Left cardiac atrium (tissue), 4 donors: ENCODE results near the gene RGL2. TPM values are rescaled to one million over a fixed set of nuclear protein-coding genes. Genes with fewer than 3 reads are reported as not detected.

Source experiments
- ATAC-seq, 2 donors: fragments of 200-7000 bp; cut with Tn5 transposase; one replicate each; pipeline ENCODE4 v1.9.1; 2020; ENCODE audit warnings: mild to moderate bottlenecking in 2 of 2, moderate library complexity in 2 of 2
- DNase-seq: peaks from one replicate; pipeline ENCODE4 v3.0.0-alpha.2; 2020
- intact Hi-C, 2 donors: fragments of 100-400 bp; cut with DNase I; formaldehyde crosslinking; loops; one replicate each; pipeline versions ENCODE4 v1.14.1 to v1.15.1; 2022 to 2023
- total RNA-seq, 2 donors: library from RNA; stranded (reverse); fragmentation: NEBNext Ultra II Directional; extraction: Animal tissue kit (Norgen Biotek cat#: 25700); gene quantifications; one replicate each; pipeline ENCODE4 v1.2.1, GENCODE V29; 2021
- donor health status: DM: no; HTN: yes; CAD: no.
- donor health status: DM: no; HTN: yes; CAD: no; lungs with severe emphysema.
- donor health status: DM: yes; HTN: yes; CAD: no.
- donor health status: Dilated cardiomyopathy.

Gene RGL2
- total RNA-seq, 2 donors from 2014 or later: 48.5 to 54.3 TPM

DNA sequence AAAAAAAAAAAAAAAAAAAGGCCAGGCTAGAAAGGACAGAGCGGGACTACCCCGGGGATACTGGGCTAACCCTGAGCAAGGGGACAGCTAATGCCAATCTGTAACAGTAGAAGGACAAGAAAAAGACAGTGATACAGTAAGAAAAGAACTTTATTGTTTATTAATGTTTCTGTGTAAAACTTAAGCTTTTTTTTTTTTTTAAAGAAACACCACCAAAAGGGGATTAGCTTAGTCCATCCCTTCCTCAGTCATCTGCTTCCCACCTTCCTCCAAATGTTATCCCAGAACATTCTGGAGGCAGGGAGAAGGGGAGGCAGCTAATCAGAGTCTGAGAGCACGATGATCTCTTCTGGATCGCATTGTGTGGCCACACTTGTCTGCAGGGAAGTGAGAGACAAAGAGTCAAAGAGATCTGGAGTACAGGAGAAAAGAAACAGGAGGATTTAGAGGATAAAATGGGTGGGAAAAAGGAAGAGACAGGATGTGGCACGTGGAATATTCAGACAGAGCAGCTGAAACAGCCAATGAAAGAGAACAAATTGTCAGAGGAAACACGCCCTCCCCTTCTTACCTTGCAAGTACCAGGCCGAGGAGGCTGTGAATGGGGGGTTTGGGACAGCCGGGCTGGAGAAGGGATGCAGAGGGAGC is 19.8 kb upstream of the RGL2 start:
- DNase-seq (no peak), ATAC-seq (no peak)
- intact Hi-C loops: no loop called here

DNA sequence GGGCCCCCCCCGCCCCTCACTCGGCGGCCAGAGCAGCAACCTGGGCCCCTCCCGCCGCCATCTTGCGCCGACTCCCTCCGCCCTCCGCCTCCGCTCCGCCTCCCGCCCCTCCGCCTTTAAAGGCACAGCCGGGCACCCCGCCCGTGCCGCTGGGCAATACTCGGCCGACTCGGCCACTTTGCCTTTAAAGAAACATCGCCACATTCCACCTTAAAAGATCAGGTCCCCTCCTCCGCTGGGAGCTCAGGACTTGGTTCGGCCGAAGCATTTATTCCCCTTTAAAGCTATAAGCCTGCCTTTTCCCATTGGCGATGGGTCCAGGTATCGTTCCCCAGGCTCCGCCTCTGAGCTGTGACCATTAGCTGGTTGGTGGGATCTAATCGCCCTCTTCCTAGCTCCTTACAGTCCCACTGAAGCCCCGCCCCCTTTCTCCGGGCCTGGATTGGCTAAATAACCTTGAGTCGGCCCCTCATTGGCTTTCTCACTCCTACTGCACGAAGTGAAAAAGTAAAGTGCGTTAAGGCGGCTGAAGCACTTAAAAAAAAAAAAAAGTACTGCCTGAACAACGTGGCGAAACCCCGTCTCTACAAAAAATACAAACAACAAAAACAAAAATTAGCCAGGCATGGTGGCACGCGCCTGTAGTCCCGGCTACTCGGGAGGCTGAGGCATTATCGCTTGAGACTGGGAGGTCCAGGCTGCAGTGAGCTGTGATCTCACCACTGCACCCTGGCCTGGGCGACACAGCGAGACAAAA is 19.1 kb upstream of the RGL2 start, which contains the start of gene ZBTB22:
Gene ZBTB22 (minus strand): TSS at position 76 of the 757 bp plus-strand sequence. CDS start 828 bp downstream, outside the sequence.
- intact Hi-C loops: no loop called here
- DNase-seq: peak; percentile 100
- ATAC-seq: peak; percentile 77 to 84

DNA sequence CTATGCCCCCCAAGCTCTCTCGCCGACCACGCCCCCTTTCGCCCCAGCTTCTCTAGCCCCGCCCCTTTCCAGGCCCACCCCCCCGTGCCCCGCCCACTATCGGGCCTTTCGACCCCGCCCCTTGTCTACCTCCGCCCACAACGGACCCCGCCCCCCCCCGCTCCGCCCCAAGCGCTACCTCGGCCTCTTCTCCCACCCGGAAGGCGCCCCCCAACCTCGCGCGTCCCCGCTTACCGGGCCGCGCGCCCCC is 18.6 kb upstream of the RGL2 start:
- peak; percentile 1 to 2 for ATAC-seq
- no peak for DNase-seq
- intact Hi-C loops: no loop called here

DNA sequence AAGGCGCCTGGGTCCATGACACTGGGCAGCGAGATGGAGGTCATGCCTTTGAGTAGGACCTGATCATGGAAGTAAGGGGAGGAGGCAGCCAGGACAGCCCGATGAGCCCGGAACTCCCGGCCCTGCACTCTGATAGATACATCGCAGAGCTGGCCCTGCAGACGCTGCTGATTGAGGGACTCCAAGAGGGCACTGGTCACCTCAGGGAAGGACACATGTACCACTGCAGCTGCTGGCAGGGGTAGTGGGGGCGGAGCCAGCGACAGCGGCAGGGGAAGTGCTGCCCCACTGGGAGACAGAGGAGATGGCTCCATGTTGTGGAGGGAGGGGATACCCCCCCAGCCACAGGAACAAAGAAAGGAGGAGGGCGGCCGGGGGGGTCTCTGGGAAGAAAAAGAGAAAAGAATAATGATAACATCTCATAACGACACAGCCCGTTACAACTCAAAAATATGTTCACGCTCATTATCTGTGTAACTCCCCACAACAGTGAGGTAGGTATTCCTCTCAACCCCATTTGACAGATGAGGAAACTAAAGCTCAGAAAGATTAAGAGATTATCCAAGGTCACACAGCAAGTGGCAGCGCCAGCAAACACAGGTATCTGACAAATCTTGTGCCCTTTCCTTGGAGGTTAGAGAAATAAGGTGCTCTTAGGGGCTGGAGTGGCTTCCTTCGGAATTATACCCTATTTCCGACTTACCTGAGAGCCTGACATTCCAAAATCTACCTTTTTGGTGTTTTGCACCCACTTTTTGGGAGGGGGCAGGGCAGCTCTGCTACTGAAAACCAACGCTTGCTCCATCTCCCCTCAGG is 18.1 kb upstream of the RGL2 start:
- DNase-seq (no peak), ATAC-seq (no peak)
- intact Hi-C loops: no loop called here

DNA sequence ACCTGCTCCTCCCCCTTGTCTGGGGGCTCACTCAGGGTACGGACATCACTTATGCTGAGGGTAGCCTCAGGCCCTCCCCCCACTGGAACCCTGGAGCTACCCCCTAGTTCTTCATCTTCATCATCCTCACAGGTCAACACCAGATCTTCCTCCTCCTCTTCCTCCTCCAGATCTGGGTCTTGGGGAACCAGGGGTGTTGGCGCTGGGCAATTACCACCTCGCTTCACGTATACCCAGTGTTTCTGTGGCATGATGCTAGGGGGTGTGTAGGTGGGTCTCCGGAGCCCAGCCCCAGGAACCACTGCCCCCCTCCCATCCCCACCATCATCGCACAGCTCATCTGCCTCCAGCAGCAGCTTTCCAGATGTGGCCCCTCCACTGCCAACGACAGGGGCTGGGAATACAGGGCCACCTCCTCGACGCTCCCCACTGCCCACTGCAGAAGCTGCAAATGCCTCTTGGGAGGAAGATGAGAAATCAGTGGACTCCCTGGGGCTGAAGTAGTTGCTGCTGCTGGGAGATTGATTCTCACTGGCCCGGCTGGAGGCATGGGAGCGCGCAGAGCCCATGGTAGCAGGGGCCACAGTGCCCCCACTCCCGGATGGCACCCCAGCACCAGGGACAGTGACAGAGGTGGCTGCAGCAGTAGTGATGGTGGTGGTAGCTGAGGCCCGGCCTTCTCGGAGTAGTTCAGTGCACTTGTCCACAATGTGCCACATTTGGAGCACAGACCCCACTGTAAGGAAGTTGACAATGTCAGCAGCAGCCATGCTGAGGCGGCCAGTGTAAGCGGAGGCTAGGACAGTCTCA is 17.3 kb upstream of the RGL2 start:
- DNase-seq: no peak
- intact Hi-C loops: no loop called here
- no peak for ATAC-seq

DNA sequence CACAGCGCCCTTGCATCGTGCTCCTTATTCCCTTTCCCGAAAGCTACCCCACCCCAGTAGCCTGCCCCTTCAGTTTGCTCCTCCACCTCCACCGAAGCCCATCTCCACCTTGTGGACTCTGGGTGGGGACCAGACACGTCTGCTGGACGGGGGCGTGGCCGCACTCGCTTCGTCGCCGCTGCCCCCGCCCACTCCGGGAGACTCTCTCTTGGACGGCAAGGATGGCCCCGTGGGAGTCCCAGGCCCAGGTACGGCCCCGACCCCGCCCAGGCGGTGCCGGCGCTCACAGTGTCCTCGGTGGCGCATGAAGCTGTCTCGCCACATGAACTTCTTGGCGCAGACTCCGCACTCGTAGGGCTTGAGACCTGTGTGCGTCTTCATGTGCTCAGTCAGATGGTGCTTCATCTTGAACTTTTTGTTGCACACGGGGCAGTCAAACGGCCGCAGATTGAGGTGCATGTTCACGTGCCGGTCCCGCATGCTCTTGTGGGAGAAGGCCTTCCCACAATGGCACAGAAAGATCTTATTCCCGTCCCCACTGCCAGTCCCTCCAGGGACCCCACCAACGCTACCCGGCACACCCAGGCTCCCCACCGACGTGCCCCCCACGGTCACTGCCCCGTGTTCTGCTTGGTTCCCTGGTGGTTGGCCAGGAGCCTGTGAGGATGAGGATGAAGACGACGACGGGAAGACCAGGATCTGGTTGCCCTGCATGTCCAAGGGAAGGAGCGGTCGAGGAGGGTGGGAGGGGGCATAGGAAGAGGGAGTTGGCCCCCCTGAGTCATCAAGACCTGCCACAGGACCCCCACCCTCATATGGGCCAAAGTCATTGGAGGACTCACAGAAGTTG is 16.4 kb upstream of the RGL2 start:
- intact Hi-C loops: no loop called here
- DNase-seq: peak; percentile 58
- ATAC-seq: peak in 1 of 2 donors; percentile 4

DNA sequence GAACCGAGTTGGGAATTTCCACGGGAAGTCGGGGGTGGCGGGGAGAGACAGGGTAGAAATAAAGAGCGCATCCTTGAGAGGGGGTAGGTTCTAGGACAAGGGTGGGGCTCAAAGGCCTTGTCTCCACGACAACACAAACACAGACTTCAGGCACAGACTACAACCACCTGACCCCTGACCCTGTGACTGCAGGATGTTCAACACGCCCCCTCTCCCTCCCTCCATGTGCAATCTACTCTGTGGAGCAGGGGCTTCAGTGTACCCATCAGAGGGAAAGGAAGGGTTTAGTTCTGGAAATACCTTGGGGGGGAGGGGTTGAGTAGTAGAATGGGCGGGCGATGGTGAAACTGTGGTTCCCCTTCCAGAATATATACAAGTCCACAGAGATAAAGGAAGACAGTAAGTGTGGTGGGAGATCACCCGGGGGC is 15.8 kb upstream of the RGL2 start:
- intact Hi-C loops: no loop called here
- ATAC-seq (peak; percentile 10 to 53), DNase-seq (peak; percentile 81)

DNA sequence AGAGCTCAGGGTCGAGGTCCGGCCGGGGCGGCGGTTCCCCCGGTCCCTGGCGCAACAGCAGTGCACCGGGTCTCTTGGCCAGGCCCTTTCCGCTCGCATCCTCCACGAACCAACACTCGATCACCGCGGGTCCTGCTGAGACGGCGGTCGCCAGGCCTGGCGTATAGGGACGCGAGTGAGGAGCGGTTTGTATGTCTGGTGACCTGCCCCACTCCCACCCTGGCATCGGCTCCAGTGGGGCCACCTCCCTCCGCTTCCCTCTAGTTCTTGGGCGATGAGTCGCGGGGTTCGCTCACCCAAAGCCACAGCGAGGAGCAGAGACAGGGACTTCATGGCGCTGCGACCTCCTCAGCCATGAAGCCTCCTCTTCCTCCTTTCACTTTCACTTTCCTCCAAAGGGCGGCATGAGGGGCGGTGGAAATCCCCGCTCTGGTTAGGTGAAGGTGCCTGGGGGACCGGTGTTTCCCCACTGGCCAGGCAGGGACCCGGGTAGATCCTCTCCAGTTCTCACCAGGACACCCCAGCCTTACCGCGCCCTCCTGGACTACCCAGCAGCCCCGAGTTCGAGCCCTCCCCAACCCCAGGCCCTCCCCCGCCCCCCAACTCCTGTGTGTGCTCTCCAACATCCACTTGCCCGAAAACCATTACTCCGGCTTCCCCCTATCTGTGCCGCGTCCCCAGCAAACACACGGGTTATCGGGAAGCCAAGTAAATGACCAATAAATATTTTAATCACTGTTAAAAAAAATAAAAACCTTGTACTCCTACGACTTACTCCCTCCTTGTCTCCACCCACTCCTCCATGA is 15.2 kb upstream of the RGL2 start, which contains the start of gene TAPBP:
Gene TAPBP (minus strand): TSS at position 370 of the 806 bp plus-strand sequence. CDS start 37 bp downstream, at position 333.
- DNase-seq (peak; percentile 67), ATAC-seq (peak; percentile 14 to 20)
- intact Hi-C loops: no loop called here

DNA sequence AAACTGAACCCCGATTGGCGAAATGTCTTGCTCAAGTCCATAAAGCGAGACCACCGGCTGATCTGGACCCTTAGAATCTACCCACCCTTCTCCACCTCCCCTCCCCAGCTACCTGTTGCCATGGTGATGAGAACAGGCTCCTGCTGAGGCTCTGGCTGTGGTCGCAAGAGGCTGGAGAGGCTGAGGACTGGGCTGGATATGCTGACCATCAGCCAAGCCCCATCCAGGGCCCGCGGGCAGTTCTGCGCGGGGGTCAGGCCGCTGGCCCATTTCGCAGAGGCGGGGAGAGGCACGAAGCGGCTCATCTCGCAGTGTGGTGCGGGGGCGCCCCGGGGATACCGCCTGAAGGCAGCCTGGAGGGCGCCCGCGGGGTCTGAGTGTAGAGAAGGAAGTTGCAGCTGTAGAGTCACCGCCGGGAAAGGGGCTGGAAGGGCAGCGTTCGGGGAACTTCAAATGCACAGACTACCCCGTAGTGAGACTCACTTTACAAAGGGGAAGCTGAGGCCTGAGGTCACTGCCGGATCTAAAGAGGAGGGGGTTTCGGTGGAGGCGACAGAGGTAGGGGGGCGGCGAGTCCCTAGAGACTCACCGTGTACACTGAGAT is 14.5 kb upstream of the RGL2 start:
- peak; percentile 2 to 6 for ATAC-seq
- peak; percentile 66 for DNase-seq

DNA sequence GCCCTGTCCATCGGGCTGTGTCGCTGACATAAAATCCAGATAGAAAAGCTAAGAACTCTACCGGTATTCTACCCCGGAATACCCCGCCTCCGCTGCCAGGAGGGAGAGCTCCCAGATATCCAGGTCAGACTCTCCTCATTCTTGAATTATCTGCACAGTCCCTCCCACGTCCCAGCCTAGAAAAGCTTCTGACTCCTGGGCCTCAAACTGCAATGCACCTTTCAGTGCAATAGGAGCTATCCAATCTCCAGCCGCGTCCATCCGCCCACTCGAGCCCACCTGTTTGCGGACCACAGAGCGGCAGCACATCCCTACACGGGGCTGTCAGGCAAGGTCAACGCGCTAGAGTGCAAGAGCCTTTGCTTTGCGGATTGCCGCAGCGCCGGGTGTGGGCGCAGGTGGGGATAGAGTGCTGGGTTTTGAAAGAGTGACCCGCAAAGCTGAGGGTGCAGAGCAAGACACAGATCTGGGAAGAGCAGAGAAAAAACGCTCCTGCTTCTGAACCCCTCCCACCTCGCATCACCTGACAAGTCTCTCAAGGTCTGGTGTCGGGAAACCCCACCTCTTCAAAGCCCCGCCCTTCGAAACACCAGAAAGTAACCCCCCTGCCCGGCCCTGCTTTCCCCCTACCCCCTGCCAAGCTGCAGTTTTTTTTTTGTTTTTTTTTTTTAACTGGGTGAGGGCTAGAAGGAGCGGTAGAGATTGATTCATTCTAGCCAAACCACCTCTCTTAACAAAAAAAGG is 13.8 kb upstream of the RGL2 start:
- intact Hi-C loops: no loop called here
- DNase-seq: peak; percentile 74
- ATAC-seq: peak; percentile 24 to 35

More for the DNA sequence above, 14.5 kb upstream of the RGL2 start:
- intact Hi-C loops: no loop called here

DNA sequence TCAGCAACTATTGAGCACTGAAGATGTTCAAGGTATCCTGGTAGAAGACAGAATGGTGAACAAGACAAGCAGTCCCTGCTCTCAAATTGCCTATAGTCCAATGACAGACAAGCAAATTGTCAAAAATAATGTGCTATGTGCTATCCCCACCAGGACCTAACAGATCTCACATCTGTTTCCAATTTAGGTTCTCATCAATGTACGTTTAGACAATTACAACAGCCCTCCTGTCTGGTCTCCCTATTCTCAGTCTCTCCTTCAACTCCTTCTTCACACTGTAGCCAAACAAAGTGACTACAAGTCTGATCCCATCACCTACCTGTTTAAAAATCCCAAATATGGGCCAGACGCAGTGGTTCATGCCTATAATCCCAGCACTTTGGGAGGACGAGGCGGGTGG is 7.6 kb upstream of the RGL2 start:
- DNase-seq (no peak), ATAC-seq (no peak)
- intact Hi-C loops: no loop called here

DNA sequence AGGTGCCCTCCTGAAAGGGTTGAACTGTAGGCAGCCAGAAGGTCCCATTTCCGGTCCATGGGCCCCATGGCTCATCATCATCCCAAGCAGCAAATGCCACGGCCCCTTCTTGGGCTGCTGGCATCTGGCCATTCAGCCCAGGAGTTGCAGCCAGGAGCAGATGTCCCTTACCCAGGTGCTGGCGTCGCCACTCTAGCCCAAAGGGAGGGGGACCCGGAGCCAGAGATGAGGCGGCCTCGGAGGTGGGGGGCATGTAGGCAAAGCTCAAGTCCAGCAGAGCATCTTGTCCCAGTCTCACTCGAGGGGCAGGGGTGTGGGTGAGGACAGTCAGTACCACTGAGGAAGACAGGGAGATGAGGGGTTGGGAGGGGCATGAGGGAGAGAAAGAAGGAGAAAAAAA is 6.3 kb upstream of the RGL2 start:
- DNase-seq (no peak), ATAC-seq (no peak)
- intact Hi-C loops: no loop called here

DNA sequence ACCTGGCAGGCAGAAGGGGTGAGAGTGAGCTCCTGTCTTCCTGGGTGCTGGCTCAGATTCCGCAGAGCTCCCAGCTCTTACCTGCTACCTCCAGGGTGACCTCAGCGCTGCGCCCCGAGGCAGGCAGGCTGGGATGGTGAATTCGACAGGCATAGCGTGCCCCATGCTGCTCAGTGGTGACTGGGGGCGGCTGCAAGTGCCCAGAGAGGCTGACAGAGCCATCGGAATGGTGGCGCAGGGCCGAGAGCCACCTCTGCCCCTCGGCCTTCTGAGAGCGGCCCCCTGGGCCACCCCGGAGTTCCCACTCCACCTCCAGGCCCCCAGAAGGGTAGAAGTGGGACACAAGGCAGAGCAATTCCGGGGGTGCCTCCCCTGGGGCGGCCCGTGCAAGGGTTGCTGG is 5.5 kb upstream of the RGL2 start:
- DNase-seq (no peak), ATAC-seq (no peak)
- intact Hi-C loops: no loop called here

DNA sequence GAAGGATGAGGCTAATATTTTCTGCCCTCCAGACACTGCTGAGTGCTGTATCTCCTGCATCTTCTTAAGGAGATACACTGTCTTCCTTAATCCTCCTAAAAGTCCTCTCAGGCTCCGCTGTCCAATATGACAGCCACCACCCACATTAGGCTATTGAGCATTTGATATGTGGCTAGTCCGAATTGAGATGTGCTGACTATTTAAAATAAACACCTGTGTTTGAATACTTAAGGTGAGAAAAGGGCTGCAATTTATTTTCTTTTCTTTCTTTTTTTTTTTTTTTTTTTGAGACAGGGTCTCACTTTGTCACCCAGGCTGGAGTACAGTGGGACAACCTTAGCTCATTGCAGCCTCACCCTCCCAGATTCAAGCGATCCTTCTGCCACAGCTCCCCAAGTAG is 3.1 kb upstream of the RGL2 start:
- intact Hi-C loops: no loop called here
- DNase-seq (no peak), ATAC-seq (no peak)

DNA sequence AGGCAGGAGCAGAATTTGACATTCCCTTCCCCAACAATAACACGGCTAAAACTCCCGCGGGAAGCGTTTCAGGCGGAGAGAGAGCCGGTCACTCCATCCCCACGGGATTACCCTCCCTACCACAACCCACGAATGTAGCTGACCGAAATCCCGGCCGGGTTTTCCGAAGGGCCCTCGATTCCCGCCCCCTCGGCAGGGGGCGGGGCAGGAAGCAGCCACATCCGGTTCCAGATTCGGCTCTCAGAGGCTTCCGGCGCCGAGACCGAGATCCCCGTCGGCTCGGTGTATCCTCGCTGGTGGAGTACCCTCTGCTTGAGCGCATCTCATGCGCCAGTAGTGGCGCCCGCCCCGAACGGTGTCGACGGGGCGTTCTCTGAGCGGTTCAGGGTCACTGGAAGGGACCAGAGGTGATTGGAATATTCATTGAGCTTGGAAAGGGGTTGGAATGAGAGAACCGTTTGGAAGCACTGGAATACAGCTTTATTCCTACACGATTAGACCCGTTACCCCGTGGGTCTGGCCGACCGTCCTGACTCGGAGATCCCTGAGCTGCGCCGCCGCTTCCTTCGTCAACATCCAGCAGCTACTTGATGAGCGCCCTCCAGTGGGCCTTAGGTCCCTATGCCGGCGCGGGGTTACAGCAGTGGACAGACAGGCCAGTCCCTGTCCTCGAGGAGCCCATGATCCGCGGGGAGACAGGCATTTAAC is 649 bp upstream of the RGL2 start:
- peak; percentile 76 to 84 for ATAC-seq
- DNase-seq: peak; percentile 95
- intact Hi-C loops: no loop called here
